ENCODE results near the gene LRRC9.
A peak's percentile ranks its signal among the peaks of the same experiment; 100 is the strongest.
"Not testable (repeated sequence)": the region's sequence is repeated elsewhere in the genome, so short reads cannot be mapped to it uniquely, and the experiment has no call there.

The LRRC9 gene

GRCh38 chr14:59913187-59913586 lies 6.8 kb upstream of the LRRC9 start:
- H3K4me1 ChIP-seq (ENCODE audit: insufficient read depth, low read length) = no peaks in the 10 kb centered on the region
- no peaks in the 10 kb centered on the region for H3K9me3 ChIP-seq (ENCODE audit: low read length)
- no peaks in the 10 kb centered on the region for H3K36me3 ChIP-seq (ENCODE audit: insufficient read depth, low read length)
- peaks cover 0 to 3% of the 10 kb centered on the region in 2 donors for H3K27me3 ChIP-seq (ENCODE audit: control insufficient read depth in 1 of 2, insufficient read depth in 2 of 2, low read length in 2 of 2)
- no peak overlapping the region for H3K27ac ChIP-seq (ENCODE audit: low read depth, low read length)
- no peak overlapping the region for H3K9ac ChIP-seq (ENCODE audit: low read length)
- H3K4me3 ChIP-seq (ENCODE audit: low read depth in 1 of 2, low read length in 2 of 2) = no peak overlapping the region

GRCh38 chr14:59918824-59919569 lies 947 bp upstream of the LRRC9 start:
- Histone ChIP-seq H3K9me3 (ENCODE audit: low read length) (no peaks in the 10 kb centered on the region), H3K4me1 (ENCODE audit: insufficient read depth, low read length) (no peaks in the 10 kb centered on the region), H3K9ac (ENCODE audit: low read length) (no peak overlapping the region), H3K27me3 (ENCODE audit: control insufficient read depth in 1 of 2, insufficient read depth in 2 of 2, low read length in 2 of 2) (peaks cover 9 to 10% of the 10 kb centered on the region in 2 donors), H3K36me3 (ENCODE audit: insufficient read depth, low read length) (no peaks in the 10 kb centered on the region), H3K4me3 (ENCODE audit: low read depth in 1 of 2, low read length in 2 of 2) (peak overlapping the region in 1 of 2 donors; percentile 56), H3K27ac (ENCODE audit: low read depth, low read length) (no peak overlapping the region)

GRCh38 chr14:59920378-59920683 lies 387 bp downstream of the LRRC9 start:
- H3K27ac ChIP-seq (ENCODE audit: low read depth, low read length) = no peak overlapping the region

GRCh38 chr14:59925797-59926196 lies 5.9 kb downstream of the LRRC9 start:
- no peaks in the 10 kb centered on the region for H3K27me3 ChIP-seq (ENCODE audit: control insufficient read depth in 1 of 2, insufficient read depth in 2 of 2, low read length in 2 of 2)
- no peak overlapping the region for H3K4me3 ChIP-seq (ENCODE audit: low read depth in 1 of 2, low read length in 2 of 2)
- H3K36me3 ChIP-seq (ENCODE audit: insufficient read depth, low read length) = no peaks in the 10 kb centered on the region
- H3K27ac ChIP-seq (ENCODE audit: low read depth, low read length) = no peak overlapping the region
- H3K9me3 ChIP-seq (ENCODE audit: low read length) = no peaks in the 10 kb centered on the region
- H3K4me1 ChIP-seq (ENCODE audit: insufficient read depth, low read length) = no peaks in the 10 kb centered on the region
- no peak overlapping the region for H3K9ac ChIP-seq (ENCODE audit: low read length)

More at GRCh38 chr14:59920378-59920683, 387 bp downstream of the LRRC9 start:
- no peak overlapping the region for H3K9ac ChIP-seq (ENCODE audit: low read length)
- H3K27me3 ChIP-seq (ENCODE audit: control insufficient read depth in 1 of 2, insufficient read depth in 2 of 2, low read length in 2 of 2) = peaks cover 9 to 10% of the 10 kb centered on the region in 2 donors
- no peaks in the 10 kb centered on the region for H3K9me3 ChIP-seq (ENCODE audit: low read length)
- H3K4me1 ChIP-seq (ENCODE audit: insufficient read depth, low read length) = no peaks in the 10 kb centered on the region
- no peaks in the 10 kb centered on the region for H3K36me3 ChIP-seq (ENCODE audit: insufficient read depth, low read length)
- H3K4me3 ChIP-seq (ENCODE audit: low read depth in 1 of 2, low read length in 2 of 2) = no peak overlapping the region

- Histone ChIP-seq H3K27ac (ENCODE audit: low read depth, low read length) (no peak overlapping the region), H3K36me3 (ENCODE audit: insufficient read depth, low read length) (no peaks in the 10 kb centered on the region), H3K9ac (ENCODE audit: low read length) (no peak overlapping the region), H3K27me3 (ENCODE audit: control insufficient read depth in 1 of 2, insufficient read depth in 2 of 2, low read length in 2 of 2) (no peaks in the 10 kb centered on the region), H3K4me3 (ENCODE audit: low read depth in 1 of 2, low read length in 2 of 2) (no peak overlapping the region), H3K4me1 (ENCODE audit: insufficient read depth, low read length) (no peaks in the 10 kb centered on the region), H3K9me3 (ENCODE audit: low read length) (no peaks in the 10 kb centered on the region)
These were observed 6.6 kb downstream of the LRRC9 start for GRCh38 chr14:59926534-59926933.

- Histone ChIP-seq H3K4me3 (ENCODE audit: low read depth in 1 of 2, low read length in 2 of 2) (no peak overlapping the region), H3K27ac (ENCODE audit: low read depth, low read length) (no peak overlapping the region), H3K4me1 (ENCODE audit: insufficient read depth, low read length) (no peaks in the 10 kb centered on the region), H3K9me3 (ENCODE audit: low read length) (no peaks in the 10 kb centered on the region), H3K9ac (ENCODE audit: low read length) (no peak overlapping the region), H3K36me3 (ENCODE audit: insufficient read depth, low read length) (no peaks in the 10 kb centered on the region), H3K27me3 (ENCODE audit: control insufficient read depth in 1 of 2, insufficient read depth in 2 of 2, low read length in 2 of 2) (no peaks in the 10 kb centered on the region)
These were observed 11.3 kb downstream of the LRRC9 start for GRCh38 chr14:59931237-59931636.

GRCh38 chr14:59936145-59936544 lies 16.2 kb downstream of the LRRC9 start:
- H3K4me1 ChIP-seq (ENCODE audit: insufficient read depth, low read length) = no peaks in the 10 kb centered on the region
- no peak overlapping the region for H3K4me3 ChIP-seq (ENCODE audit: low read depth in 1 of 2, low read length in 2 of 2)
- H3K9ac ChIP-seq (ENCODE audit: low read length) = no peak overlapping the region
- no peaks in the 10 kb centered on the region for H3K36me3 ChIP-seq (ENCODE audit: insufficient read depth, low read length)
- no peaks in the 10 kb centered on the region for H3K27me3 ChIP-seq (ENCODE audit: control insufficient read depth in 1 of 2, insufficient read depth in 2 of 2, low read length in 2 of 2)
- no peaks in the 10 kb centered on the region for H3K9me3 ChIP-seq (ENCODE audit: low read length)
- no peak overlapping the region for H3K27ac ChIP-seq (ENCODE audit: low read depth, low read length)

GRCh38 chr14:59939828-59940227 lies 19.9 kb downstream of the LRRC9 start:
- Histone ChIP-seq H3K9me3 (ENCODE audit: low read length) (no peaks in the 10 kb centered on the region), H3K27ac (ENCODE audit: low read depth, low read length) (no peak overlapping the region), H3K27me3 (ENCODE audit: control insufficient read depth in 1 of 2, insufficient read depth in 2 of 2, low read length in 2 of 2) (no peaks in the 10 kb centered on the region), H3K4me1 (ENCODE audit: insufficient read depth, low read length) (no peaks in the 10 kb centered on the region), H3K4me3 (ENCODE audit: low read depth in 1 of 2, low read length in 2 of 2) (no peak overlapping the region), H3K36me3 (ENCODE audit: insufficient read depth, low read length) (no peaks in the 10 kb centered on the region), H3K9ac (ENCODE audit: low read length) (no peak overlapping the region)

- H3K4me1 ChIP-seq (ENCODE audit: insufficient read depth, low read length); H3K9ac ChIP-seq (ENCODE audit: low read length); H3K4me3 ChIP-seq (ENCODE audit: low read depth in 1 of 2, low read length in 2 of 2); H3K9me3 ChIP-seq (ENCODE audit: low read length); H3K27ac ChIP-seq (ENCODE audit: low read depth, low read length); H3K36me3 ChIP-seq (ENCODE audit: insufficient read depth, low read length); H3K27me3 ChIP-seq (ENCODE audit: control insufficient read depth in 1 of 2, insufficient read depth in 2 of 2, low read length in 2 of 2): not testable (repeated sequence)
These were observed 22.4 kb downstream of the LRRC9 start for GRCh38 chr14:59942296-59942862.

GRCh38 chr14:59944909-59945308 lies 25.0 kb downstream of the LRRC9 start:
- H3K27ac ChIP-seq (ENCODE audit: low read depth, low read length) = no peak overlapping the region
- H3K27me3 ChIP-seq (ENCODE audit: control insufficient read depth in 1 of 2, insufficient read depth in 2 of 2, low read length in 2 of 2) = no peaks in the 10 kb centered on the region
- H3K9ac ChIP-seq (ENCODE audit: low read length) = no peak overlapping the region
- H3K36me3 ChIP-seq (ENCODE audit: insufficient read depth, low read length) = no peaks in the 10 kb centered on the region
- H3K4me1 ChIP-seq (ENCODE audit: insufficient read depth, low read length) = no peaks in the 10 kb centered on the region
- H3K9me3 ChIP-seq (ENCODE audit: low read length) = no peaks in the 10 kb centered on the region
- H3K4me3 ChIP-seq (ENCODE audit: low read depth in 1 of 2, low read length in 2 of 2) = no peak overlapping the region

GRCh38 chr14:59952141-59952540 lies 32.2 kb downstream of the LRRC9 start:
- H3K27me3 ChIP-seq (ENCODE audit: control insufficient read depth in 1 of 2, insufficient read depth in 2 of 2, low read length in 2 of 2); H3K4me1 ChIP-seq (ENCODE audit: insufficient read depth, low read length); H3K9ac ChIP-seq (ENCODE audit: low read length); H3K4me3 ChIP-seq (ENCODE audit: low read depth in 1 of 2, low read length in 2 of 2); H3K27ac ChIP-seq (ENCODE audit: low read depth, low read length); H3K9me3 ChIP-seq (ENCODE audit: low read length); H3K36me3 ChIP-seq (ENCODE audit: insufficient read depth, low read length): not testable (repeated sequence)

GRCh38 chr14:59957890-59958289 lies 37.9 kb downstream of the LRRC9 start:
- not testable (repeated sequence) for H3K9me3 ChIP-seq (ENCODE audit: low read length); H3K27me3 ChIP-seq (ENCODE audit: control insufficient read depth in 1 of 2, insufficient read depth in 2 of 2, low read length in 2 of 2); H3K9ac ChIP-seq (ENCODE audit: low read length); H3K36me3 ChIP-seq (ENCODE audit: insufficient read depth, low read length); H3K4me1 ChIP-seq (ENCODE audit: insufficient read depth, low read length); H3K4me3 ChIP-seq (ENCODE audit: low read depth in 1 of 2, low read length in 2 of 2); H3K27ac ChIP-seq (ENCODE audit: low read depth, low read length)

All from muscle layer of colon (tissue), 2 donors.